Stimulated activated CD4-positive, alpha-beta T cell treated with anti-CD3 and anti-CD28 coated beads, Interleukin-4, amount 100 ng/mL, for 4 hours (primary cell): ENCODE measurements around the gene ZNF764.

ENCODE experiments used
- DNase-seq, 2 experiments: peaks; one replicate each; pipeline ENCODE4 v3.0.0-alpha.2; 2020

Gene ZNF764

GRCh38 chr16:30569746-30570635 lies 11.8 kb upstream of the ZNF764 start:
- DNase-seq, result no peak

- DNase-seq, result no peak
These were observed 11.1 kb upstream of the ZNF764 start for GRCh38 chr16:30569281-30569680.

DNA sequence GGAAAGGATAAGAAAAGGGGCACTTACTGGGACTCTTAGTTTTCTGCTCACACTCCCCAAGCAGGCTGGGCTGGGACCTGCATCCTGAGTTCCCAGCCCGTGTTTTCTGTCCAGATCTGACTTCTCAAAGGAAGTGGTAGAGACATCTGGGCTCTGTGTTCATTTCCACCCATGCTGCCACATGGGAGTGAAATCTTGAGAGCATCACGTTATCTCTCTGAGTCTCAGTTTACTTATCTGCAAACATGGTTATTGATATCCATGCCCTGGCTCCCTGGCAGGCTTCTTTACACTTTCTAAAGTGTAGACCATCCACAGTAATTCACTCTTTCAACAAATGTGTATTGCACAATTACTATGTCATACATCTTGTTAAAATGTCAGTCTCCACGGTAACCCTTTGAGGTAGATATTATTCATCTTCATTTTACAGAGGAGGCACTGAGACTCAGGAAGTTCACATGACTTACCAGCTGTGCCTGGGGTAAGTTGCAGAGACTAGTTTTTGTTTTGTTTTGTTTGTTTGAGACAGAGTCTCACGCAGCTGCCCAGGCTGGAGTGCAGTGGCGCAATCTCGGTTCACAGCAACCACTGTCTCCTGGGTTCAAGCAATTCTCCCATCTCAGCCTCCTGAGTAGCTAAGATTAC lies 9.9 kb upstream of the ZNF764 start:
- peak in 1 of 2 experiments; percentile 51 for DNase-seq

- peak; percentile 47 to 83 for DNase-seq
These were observed 9.2 kb upstream of the ZNF764 start for GRCh38 chr16:30567160-30567990.

GRCh38 chr16:30566531-30566930 lies 8.4 kb upstream of the ZNF764 start:
- no peak for DNase-seq

GRCh38 chr16:30565984-30566383 lies 7.8 kb upstream of the ZNF764 start:
- no peak for DNase-seq

DNA sequence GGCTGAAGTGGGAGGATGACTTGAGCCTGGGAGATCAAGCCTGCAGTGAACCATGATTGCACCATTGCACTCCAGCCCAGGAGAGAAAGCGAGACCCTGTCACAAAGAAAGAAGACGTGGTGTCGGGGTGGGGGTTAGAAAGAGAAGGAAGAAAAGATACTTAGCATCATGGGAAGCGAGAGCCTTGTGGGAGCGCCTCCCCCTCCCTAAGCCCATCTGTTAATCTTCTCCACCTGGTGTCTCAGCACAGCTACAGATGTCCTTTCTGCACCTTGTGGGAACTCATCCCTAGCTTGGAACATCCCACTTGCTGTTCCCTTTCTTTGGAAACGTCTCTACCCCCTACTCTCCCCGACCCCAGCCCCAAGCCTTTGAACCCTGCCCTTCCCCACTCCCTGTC lies 7.4 kb upstream of the ZNF764 start:
- DNase-seq, result no peak

- DNase-seq, result no peak
These were observed 3.8 kb upstream of the ZNF764 start for GRCh38 chr16:30562021-30562420.

DNA sequence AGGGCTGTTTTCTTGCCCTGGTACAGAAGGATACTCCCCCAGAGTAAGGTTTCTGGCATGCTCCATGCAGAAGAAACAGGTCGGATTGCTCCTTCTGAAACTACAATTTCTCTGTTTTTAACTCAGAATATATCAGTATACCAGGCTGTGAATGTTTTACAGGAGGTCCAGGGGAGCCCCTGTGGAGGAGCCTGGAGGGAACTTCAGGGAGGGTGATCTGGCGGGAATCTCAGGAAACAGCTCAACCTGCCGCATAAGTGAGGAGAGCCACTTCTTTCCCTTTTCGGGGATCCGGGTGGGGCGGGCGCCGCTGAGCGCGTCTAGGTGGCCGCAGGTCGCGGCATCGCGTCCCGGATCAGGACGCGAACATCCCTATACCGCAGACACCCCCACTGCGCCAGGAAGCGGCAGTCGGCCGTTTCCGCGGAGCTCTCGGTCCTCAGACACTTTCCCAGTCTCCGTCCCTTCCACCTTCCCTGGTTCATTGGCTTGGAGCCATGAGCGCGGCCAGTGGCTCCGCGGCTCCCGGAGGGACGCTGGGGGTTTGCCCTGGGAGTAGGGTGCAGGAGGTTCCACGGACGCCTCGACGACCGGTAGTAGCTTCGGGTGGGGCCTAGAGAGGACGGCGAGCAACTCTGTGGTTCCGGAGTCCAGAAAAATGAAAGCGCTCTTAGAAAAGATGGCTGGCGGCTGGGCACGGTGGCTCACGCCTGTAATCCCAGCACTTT lies 3.1 kb upstream of the ZNF764 start:
- no peak for DNase-seq

DNA sequence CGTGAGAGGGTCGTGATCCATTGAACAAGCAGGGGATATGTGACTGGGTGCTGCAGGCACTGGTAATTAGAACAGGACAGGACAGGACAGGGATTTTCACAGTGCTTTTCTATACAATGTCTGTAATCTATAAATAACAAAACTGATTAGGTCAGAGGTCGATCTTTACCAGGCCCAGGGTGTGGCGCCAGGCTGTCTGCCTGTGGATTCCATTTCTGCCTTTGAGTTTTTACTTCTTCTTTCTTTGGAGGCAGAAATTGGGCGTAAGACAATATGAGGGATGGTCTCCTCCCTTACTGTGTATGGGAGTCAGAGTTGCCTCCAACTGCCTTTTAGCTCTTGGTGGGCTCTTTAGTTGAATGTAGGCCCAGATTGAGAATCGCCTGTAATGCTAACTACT lies 1.5 kb upstream of the ZNF764 start:
- no peak for DNase-seq

- DNase-seq, result no peak
These were observed 709 bp upstream of the ZNF764 start for GRCh38 chr16:30558789-30559377.

DNA sequence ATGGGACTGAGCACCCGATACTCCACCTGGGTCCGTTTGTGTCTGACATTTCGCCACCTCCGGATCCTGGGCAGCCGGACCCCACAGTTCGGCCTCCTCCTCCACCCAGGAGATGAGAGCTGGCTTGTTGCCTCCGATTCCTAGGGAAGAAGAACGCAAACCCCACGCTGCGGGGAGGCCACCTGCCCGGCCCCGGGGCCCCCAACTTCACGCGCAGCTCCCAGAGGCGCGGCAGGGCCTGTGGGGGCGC lies 542 bp downstream of the ZNF764 start:
- DNase-seq, result no peak

DNA sequence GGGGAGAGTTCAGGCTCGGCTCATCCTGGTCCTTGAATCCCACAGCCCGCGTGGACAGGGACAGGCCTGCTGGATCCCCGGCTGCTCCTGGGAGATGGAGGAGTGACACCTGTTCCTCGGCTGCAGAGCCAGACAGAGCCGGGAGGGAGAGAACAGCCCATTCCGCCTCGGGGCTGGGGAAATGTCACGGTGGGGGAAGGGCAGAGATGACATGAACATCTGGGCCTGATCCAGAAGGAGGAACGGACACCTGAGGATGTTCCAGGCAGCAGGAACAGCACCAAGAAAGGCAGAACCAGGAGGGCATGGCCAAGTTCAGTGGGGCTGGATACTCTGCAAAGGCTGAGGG lies 2.1 kb downstream of the ZNF764 start:
- DNase-seq, result no peak

GRCh38 chr16:30555315-30556124 lies 2.7 kb downstream of the ZNF764 start:
- DNase-seq, result no peak

DNA sequence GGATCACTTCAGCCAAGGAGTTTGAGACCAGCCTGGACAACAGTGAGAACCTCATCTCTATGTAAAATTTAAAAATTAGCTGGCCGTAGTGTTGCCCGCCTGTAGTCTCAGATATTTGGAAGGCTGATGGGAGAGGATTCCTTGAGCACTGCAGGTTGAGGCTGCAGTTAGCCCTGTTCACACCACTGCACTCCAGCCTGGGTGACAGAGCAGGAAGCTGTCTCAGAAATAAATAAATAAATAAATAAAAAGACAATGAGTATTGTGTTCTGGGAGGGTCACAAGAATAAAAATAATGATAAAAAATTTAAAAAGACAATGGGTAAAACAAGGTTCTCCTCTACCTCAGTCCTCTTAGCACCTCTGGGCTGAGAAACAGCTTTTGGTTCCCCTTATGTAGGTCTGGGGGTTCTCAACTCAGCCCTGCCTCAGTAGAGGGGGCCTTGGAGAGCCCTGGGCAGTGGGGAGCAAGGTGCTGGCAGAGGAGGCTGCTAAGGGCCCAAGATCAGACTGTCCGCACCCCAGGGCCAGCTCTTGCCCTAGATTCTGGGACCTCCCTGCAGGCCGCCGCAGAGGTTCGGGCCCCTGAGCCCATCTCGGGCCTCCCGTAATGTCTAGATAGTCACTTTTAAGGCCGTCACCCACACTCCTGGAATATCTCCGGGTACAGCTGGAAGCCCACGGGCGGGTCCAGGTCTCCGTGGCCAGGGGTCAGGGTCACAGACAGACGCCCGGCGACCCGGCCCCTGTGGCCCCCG lies 3.4 kb downstream of the ZNF764 start:
- no peak for DNase-seq

DNA sequence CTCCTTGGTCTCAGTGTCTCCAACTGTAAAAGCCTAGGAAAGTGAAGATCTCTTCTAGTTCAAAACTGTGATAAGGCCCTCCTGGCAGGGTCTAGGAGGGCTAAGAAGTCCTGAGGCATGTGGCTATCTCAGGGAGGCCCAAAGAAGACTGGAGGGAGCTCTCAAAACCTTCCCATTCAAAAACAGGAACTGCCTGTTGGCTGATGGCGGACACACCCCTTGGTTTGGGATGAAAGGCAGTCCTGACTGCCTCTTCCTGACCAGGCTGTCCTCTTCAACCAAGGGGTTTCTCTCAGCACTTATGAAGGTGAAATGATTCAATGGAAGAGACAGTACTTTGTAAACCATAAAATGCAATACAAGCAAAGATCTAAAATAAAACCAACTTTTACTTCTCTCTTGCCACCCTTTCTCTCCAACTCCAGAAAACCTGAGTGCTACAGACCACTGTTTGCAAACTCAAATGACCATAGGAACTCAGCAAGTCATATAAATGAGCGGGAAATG lies 4.7 kb downstream of the ZNF764 start:
- no peak for DNase-seq

DNA sequence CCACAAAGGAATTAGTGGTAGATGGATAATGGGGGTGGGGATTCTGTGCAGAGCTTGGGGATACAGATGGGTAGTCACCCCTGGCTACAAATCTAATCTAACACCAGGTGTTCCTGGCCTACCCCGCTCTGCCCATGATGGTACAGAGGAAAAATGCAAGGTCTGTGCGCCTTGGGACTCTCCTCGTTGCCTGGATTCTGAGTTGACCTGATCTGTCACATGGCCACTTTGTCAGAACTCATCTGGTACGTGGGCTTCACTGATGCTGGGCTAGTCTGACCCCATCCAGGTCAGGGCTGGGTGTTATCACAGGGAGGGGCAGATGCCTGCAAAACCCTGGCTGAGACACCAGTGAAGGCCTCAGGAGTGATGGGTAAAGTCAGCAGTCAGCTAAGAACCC lies 5.2 kb downstream of the ZNF764 start:
- no peak for DNase-seq

- DNase-seq, result peak; percentile 51 to 63
These were observed 6.4 kb downstream of the ZNF764 start for GRCh38 chr16:30551781-30552180.

- DNase-seq, result no peak
These were observed 9.5 kb downstream of the ZNF764 start for GRCh38 chr16:30548416-30549253.

DNA sequence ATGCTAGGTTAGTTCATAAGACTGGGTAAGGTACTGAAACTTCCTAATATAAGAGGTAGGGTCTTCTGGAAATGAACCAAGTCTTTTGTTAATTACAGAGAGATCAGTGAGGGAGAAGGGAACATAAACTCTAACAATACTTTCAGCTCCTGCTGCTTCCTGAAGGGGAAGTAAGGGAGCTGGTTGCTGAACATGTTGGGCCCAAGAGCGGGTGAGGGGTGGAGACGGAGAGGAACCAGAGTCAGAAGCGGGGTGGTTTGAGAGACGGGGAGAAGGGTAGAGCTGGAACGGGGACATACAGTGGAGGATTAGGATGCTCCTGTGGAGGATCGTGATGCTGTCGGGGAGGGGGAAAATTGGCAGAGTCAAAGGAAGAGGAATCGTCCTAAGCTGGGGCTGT lies 12.1 kb downstream of the ZNF764 start:
- DNase-seq, result no peak
